HG02840 (cell line): ENCODE measurements around the gene MFGE8.

Experiments
- ATAC-seq: cut with Tn5 transposase; IDR thresholded peaks from one replicate; pipeline ENCODE4 v1.9.1; 2021; ENCODE audit warnings: mild to moderate bottlenecking, moderate library complexity, moderate number of reproducible peaks; ENCODE audit not compliant: unreplicated experiment, low FRiP score

Gene MFGE8

DNA sequence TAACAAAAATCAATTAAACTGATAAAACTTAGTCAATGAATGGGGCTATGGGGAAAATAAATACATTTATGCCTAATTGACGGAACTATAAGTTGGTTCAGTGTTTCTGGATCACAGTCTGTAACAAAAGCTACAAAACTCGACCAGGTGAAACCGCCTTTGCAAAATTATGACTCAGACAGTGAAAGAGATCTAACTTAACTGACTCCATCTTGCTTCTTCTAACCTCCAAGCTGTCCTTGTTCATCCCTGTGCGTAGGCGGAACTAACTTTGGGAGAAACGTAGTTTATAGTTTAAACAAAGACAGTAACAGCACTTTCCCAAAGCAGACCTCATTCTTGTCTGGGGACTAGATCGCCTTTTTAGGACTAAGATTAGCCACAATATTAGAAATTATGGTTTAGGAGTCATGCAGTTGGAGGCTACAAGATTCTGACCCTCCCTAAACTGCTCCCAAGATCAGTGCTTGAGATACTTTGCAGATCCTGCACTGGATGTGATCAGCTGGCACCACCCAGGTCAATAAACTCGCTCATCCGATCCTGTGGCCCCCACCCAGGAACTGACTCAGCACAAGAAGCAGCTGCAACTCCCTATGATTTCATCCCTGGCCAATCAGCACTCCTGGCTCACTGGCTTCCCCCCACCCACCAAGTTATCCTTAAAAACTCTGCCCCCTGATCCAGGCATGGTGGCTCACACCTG, 7.2 kb upstream of the MFGE8 start:
- no peak for ATAC-seq

DNA sequence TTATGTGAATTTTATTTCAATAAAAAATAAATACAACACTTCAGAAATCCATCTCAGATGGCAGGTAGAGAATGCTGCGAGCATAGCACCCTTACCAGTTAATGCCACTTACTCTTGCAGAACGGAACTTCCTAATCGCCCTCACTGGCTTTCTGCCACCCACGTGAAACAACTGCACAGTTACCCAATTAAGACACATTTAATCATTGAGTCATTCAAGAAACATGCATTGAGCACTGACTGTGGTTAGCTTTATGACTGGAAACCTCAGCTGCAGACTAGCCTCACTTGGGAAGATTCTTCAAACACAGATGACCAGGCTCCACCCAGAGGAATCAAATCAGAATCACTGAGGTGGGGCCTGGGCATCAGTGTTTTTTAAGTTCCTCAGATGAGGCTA, 5.6 kb upstream of the MFGE8 start:
- no peak for ATAC-seq

DNA sequence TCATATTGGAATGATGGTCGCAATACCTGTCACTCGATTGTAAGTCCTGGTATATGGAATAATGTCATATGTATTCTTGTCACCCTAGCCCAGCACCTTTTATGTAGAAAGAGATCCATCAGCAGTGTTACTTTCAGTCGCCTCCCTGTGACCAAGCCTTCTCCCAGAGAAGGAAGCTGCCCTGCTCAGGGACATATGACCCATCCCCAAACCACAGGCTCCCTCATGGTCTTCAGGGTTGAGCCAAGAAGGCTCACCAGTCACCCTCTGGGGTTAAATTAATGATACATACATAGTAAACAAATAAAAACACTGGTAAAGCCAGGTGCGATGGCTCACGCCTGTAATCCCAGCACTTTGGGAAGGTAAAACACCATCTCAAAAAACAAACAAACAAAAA, 4.6 kb upstream of the MFGE8 start:
- no peak for ATAC-seq

DNA sequence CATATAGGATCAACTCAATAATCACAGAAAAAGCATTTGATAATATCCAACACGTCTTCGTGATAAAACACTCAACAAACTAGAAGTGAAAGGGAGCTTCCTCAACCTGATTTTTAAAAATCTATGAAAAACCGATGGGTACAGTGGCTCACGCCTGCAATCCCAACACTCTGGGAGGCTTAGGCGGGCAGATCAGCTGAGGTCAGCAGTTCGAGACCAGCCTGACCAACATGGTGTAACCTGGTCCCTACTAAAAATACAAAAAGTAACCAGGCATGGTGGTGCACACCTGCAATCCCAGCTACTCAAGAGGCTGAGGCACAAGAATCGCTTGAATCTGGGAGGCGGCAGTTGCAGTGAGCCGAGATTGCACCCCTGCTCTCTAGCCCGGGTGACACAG, 2.2 kb upstream of the MFGE8 start:
- no peak for ATAC-seq

DNA sequence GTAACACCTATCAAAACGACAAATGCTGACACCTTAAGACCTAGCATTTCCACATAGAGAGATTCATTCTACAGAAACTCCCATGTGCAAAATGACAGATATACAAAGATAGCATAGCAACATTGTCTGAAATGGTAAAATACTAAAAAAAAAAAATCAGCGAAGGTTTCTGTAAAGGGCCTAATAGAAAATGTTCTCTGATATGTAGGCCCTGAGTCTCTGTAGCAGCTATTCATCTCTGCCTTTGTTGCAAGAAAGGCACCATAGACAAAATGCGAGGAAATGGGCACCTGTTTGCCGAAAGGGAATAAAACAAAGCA, 631 bp upstream of the MFGE8 start:
- ATAC-seq: no peak

DNA sequence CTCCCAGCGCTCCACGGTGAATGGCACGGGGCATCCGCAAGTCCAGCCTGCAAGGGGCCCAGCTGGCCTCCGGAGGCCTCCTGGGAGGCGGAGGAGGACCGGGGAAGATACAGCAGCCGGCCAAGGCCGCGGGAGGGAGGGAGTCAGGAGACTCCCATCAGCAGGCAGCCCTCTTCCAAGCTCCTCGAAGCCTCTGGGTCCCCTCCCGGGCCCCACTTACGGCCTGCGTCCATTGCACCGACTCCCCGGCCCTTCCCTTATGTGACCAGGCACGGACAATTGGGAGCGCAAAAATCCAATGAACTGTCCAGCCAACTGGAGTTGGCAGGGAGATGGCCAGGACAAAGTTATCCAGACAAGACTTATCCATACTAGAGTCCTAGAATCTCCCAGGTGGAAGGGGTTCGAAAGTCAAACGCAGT, 668 bp downstream of the MFGE8 start:
- no peak for ATAC-seq

DNA sequence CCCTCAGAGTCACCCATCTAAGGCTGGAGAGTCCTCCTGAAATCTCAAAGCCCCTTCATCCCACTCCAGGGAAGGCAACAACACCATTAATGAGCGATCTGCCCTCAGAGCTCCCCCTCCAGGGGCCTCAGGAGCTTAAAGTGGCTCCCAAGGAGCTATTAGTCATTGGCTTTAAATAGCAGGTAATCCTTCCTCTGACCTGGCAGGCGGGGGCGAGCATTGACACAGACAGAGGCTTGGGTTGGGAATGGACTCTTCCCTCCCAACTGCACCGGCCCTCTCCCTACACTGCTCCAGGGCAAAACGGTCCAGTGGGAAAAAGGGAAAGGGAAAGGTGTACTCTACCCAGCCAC, 1.4 kb downstream of the MFGE8 start:
- ATAC-seq: no peak

DNA sequence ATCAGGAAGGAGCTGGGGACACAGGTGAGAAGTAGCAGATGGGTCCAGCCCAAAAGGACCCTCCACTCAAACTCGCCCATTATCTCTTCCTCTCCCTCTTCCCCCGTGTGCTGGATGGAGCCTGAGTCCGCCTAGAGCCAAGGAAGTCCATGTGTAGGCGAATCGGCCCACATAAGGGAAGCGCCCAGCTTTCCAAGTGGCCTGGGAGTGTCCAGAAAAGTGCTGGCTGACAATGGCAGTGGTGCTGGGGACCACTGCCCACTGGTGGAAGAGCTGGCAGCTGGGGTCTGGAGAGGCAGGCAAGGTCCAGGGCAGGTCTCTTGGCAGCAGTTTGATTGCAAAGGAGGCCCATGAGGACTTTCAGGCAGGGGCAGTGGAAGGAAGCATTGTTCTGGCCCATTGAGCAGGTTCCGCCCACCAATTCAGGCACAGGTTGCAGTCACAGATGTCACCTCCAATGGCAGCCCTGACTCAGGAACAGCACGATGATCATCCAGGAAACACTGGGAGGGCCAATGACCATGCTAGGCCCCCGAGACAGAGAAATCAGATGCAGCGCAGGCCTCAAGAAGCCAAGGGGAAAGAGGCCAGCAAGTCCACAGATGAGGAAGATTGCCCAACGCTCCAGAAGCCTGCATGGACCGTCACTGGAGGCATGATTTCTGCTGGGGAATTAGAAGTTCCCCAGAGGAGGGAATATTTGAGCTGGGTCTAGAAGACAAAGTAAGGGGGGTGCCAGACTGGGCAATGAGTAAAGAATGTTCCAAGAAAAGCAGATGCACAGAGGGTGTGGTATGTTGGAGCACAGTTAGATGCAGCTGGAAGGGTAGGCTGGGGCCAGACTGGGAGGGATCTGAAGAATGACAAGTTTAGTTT, 3.0 kb downstream of the MFGE8 start:
- ATAC-seq: no peak

DNA sequence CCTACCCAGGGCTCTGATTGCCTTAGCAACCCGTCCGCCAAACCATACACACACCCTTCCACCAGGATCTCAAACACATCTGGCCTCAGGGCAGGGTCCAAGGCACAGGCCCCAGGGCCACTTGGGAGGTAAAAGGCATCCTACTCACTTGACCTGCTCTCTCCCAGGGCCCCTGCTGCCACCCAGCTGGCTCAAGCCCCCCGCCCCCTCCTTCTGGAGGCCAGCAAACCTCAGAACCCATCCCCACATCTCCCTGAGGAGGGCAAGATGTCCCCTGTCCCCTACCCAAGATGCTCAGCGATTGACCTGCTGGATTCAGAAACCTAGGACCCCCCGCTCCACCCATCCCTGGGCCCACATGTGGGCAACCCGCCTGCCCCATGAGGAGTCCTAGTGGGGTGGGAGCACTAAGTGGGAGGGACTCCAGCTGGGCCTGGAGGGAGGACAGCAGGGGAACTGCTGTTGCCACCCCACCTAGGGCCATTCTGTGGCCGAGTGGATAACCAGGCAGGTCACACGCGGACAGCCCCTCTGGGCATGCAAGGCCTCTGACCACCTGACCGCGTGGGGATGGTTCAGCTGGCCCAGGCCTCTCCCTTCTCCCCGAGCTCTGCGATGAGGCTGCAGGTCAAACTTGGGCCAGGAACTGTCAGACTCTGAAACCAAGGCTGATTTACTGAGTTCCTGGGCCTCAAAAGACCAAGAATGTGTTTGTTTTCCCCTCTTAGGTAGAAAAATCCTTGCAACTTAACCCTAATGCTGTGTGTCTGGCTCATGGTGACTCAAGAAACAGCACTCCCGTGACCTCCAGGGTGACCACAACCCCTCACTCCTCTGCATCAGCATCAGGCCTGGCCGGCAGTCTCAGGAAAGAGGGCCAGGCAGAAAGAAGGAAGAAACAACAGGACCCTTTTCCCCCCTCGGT, 4.2 kb downstream of the MFGE8 start:
- no peak for ATAC-seq

DNA sequence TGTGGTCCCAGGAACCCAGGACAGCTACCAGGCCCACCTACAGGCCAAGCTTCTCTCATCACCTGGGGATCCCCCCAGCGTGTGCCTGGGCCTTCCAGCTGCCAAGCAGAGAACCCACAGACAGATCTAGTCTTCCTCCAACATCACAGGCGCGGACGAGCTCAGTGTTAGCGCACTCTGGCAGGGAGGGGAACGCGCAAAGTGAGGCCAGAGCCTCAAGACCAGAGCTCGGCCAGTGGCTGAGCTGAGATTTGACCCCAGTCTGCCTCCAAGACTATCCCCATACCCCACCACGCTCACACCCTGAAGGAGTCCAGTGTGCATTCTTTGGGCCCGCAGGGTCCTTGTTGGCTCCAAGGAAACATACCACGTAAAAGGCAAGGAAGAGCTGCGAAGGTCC, 5.1 kb downstream of the MFGE8 start:
- ATAC-seq: no peak

DNA sequence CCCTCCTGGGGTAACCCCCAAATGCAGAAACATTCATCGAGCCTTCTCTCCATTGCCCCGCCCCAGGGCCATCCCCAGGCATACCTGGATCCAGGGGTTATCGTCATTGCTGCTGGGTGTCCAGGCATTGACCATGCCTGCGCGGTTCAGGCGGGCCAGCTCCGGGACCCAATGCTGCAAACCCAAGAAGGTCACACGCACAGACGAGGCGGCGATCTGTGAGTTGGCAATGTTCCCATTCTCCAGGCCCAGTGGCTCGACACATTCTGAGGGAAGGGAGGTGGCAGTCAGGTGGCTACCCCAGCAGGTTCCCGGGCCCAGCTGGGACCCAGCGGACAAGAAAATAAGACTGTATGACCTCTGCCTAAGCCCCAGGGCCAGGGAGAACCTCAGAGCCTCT, 6.1 kb downstream of the MFGE8 start:
- no peak for ATAC-seq

DNA sequence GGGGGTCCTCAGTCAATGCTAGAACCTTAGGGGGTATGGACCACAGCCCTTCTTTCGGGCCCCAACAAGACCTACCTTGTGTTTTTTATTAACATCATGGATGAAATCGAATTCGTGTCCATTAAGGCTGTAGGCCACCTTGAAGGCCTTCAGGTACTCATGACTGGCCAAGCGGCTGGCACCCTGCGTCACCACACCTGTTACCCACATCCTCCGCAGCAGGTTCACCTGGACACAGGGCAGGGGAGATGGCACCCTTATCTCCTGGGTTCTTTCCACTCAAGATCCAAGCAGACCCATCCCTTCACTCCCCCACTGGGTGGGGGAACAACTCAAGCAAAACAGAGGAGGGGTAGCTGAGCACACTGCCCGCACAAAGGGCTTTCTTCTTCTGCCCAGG, 6.6 kb downstream of the MFGE8 start:
- no peak for ATAC-seq

DNA sequence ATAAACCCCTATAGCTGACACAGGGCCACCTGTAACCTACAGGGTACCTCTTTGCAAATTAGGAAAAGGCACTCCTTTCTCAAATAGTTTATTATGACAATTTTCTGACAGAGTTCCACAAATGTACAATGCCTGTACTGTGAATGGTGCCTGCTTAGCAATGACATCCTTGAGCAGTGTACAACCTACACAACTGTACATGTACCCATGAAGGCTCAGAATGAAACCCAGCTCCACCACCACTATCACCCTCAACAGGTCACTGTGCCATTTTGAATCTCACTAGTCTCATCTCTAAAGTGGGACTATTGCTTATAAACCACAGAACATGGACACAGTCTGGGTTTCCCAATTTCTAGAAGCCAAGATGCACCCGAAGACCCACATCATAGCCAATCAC, 7.0 kb downstream of the MFGE8 start:
- no peak for ATAC-seq

DNA sequence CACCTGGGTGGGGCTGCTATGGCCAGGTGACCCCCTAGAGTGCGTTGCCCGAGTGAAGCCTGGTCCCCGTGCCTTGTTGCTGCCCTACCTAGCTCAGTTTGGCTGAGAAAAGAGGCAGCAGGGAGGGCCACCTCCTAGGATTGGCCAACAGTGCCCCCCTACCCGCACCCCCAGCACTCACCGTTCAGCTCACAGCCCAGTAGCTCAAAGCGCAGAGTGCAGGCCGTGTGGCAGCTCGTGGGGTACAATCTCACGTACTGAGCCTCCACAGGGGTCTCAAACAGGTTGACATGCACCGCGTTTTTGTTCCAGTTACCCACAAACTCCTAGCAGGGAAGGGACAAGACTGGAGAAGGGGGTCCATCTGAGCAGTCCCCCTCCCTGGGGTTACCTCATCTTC, 7.6 kb downstream of the MFGE8 start:
- no peak for ATAC-seq

DNA sequence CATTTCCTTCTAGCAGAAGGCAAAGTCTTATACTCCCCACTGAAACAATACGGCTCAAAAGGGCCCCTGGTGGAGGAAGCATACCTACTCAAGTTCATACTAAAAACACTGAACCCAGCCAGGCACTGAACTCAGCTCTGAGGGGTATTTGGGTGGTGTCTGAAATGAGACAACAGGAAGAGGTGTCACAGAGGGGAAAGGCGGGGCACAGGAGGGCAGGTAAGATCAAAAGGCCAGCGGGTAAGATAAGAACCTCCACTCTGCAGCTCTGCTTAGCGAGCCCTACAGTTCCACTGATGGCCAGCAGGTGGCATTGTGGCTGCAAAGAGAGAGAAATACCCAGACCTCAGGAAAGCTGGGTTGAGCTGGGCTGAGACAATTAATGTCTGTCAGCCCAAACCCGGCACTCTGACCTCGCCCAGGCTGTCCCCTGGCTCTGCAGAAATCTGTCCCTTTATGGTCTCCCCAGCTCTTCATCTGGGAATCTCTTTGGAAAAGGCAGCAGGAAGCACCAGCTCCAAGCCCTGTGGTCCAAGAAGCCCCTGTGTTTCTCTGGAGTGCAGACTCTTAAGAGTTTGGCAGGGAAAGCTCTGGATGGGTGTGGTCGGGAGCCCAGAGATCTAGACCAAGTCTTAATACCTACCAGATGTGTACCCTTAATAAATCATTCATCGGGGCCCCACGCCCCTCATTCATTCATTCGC, 8.4 kb downstream of the MFGE8 start:
- ATAC-seq: peak; percentile 53

DNA sequence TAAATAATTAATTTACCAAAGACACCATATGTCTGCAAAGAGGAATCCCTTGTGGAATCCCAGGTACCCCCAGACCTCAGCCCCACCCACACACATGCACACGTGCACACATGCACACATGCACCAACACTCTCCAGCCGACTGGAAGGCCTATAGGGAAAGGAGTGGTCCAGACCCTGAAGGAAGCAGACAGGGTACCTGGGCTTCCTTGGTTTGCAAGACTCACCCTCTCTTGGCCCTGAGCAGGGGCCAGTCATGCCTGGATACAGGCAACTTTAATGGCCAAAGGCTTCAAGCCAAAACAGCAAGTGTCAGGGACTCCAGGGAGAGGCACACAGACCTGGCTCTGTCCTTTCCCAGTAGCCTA, 8.9 kb downstream of the MFGE8 start:
- no peak for ATAC-seq

DNA sequence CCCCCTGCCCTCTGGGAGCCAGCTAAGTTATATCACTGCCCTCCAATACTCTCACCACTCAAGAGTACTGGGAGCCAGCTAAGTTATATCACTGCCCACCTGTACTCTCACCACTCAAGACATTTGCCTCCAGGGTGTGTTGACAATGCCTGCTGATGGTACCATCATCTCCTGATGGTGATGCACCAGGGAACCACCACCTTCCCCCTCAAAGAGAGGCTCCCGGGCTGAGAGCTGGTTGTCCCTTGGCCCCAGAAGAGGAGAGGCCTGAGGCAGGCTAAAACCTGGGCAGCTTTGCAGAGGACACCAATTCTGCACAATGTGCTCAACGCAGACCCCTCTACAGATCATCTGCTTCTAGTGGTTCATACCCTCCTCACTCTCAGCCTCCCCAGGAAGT, 10.3 kb downstream of the MFGE8 start:
- no peak for ATAC-seq

DNA sequence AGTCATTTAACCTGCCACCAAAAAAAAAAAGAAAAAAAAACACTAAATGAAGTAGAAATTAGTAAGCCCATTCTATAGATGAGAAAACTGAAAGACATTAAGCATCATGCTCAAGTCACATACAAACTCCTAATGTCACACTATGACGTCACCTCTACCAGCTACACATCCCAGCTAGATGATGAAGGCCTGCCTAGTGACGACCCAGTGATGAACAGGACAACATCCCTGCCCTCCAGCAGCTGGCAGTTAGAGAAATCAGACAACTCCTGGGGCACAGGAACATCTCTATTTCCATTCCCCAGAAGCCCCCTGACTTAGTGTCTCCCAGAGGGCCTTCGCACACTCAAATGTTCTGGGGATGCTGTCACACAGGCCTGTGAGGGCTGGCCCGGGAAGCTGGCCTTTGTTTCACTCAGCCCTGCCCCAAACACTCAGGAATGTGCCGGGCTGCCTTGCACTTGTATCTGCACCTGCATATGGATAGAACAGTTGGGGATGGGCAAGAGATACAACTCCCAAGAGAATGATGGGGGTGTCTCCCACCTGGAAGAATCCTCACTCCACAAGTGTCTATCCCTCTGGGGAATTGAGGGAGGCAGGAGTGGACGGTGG, 10.9 kb downstream of the MFGE8 start:
- ATAC-seq: no peak

DNA sequence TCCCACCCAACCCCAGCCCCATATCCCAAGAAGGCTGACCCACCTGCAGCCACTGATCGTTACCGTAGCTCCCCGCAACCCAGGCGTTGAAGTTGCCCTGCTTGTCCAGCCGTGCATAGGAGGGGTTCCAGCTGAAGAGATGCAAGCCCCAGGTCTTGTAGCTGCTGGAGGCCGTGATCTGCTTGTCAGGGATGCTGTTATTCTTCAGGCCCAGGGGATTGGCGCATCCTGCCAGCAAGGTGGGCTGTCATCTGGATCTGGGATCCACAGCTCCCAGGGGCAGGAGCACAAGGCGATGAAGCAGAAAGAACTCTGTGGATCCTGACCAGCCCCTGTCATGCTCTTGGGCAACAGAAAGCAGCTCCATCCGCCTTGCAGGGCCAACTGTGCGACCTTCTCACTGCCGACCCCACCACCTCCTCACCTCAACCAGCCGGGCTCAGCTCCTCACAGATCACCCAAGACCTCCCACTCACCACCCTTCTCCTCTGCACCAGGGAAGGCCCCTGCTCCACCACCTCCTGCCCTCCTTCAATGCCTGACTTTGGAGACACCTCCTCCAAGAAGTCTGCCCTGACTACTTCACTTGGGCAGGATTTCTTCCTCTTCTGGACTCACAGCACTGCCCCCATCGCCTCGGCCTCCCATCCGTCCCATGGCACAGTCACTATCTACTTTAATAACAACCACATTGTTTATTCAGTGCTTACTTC, 11.5 kb downstream of the MFGE8 start:
- no peak for ATAC-seq

DNA sequence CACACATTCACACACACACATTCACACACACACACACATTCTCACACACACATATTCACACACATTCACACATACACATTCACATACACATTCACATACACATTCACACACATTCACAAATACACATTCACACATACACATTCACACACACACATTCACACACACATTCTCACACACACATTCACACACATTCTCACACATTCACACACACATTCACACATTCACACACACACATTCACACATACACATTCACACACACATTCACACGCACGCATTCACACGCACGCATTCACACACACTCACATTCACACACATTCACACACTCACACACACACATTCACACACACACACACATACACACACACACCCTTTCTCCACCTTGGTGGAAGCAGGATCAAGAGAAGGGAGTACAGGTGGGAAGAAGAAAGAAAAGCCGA, 12.2 kb downstream of the MFGE8 start:
- no peak for ATAC-seq
